ENCODE measurements around the gene ADCY5. TPM values are rescaled to one million over a fixed set of nuclear protein-coding genes. Genes with fewer than 3 reads are reported as not detected.

Gene ADCY5
- polyA plus RNA-seq, 3 donors = not detected

- peaks cover 0 to 5% (median 2%) of the 10 kb centered on the region in 7 donors for H3K9me3 Mint-ChIP-seq
- Histone ChIP-seq H3K4me1 (ENCODE audit: control insufficient read depth in 1 of 2, insufficient read depth in 2 of 2, low read length in 2 of 2) (no peaks in the 10 kb centered on the region), H3K79me2 (ENCODE audit: insufficient read depth, low read length) (no peaks in the 10 kb centered on the region), H3K4me3 (replicated peaks in 1 of 3; ENCODE audit: low read depth in 2 of 3, low read length in 3 of 3) (no peak overlapping the region), H3K4me2 (replicated peaks; ENCODE audit: extremely low read depth, low read length, poor library complexity, severe bottlenecking) (no peak overlapping the region), H4K20me1 (ENCODE audit: insufficient read depth, low read length) (no peaks in the 10 kb centered on the region), H3K27me3 (ENCODE audit: control insufficient read depth in 2 of 2, insufficient read depth in 2 of 2, low read length in 2 of 2) (no peaks in the 10 kb centered on the region), H3K9ac (ENCODE audit: insufficient read depth, low read length, poor library complexity, severe bottlenecking) (no peak overlapping the region), H3K9me3 (replicated peaks in 1 of 2; ENCODE audit: control insufficient read depth in 1 of 2, insufficient read depth in 1 of 2, low read length in 2 of 2) (no peaks in the 10 kb centered on the region), H2AFZ (ENCODE audit: insufficient read depth, low read depth, low read length, poor library complexity, severe bottlenecking) (no peak overlapping the region), H3K27ac (ENCODE audit: low read depth in 1 of 2, low read length in 2 of 2) (no peak overlapping the region), H3K36me3 (replicated peaks in 1 of 2; ENCODE audit: control insufficient read depth in 1 of 2, insufficient read depth in 2 of 2, low read length in 2 of 2) (no peaks in the 10 kb centered on the region)
- H3K27ac Mint-ChIP-seq = no peak overlapping the region
- 100% methylated on average over 1 of the region's 4 CpGs for WGBS (ENCODE audit: insufficient coverage)
- no peaks in the 10 kb centered on the region for H3K36me3 Mint-ChIP-seq
- DNase-seq = no peak
- intact Hi-C loops (cut with micrococcal nuclease) = no loop called here
- H3K4me3 Mint-ChIP-seq = no peak overlapping the region
- no peaks in the 10 kb centered on the region for H3K4me1 Mint-ChIP-seq
- TF ChIP-seq CTCF (IDR thresholded peaks at IDR 0.05) = no peak
- H3K27me3 Mint-ChIP-seq (ENCODE audit: low read depth in 3 of 3) = peaks cover 3 to 15% (median 5%) of the 10 kb centered on the region in 3 donors
These were observed 97.4 kb downstream of the ADCY5 start for GRCh38 chr3:123351501-123351900.

- H3K27ac Mint-ChIP-seq = no peak overlapping the region
These were observed 97.9 kb downstream of the ADCY5 start for GRCh38 chr3:123350971-123351370.

More at GRCh38 chr3:123350971-123351370, 97.9 kb downstream of the ADCY5 start:
- Histone ChIP-seq H3K4me1 (ENCODE audit: control insufficient read depth in 1 of 2, insufficient read depth in 2 of 2, low read length in 2 of 2) (no peaks in the 10 kb centered on the region), H2AFZ (ENCODE audit: insufficient read depth, low read depth, low read length, poor library complexity, severe bottlenecking) (no peak overlapping the region), H3K4me3 (replicated peaks in 1 of 3; ENCODE audit: low read depth in 2 of 3, low read length in 3 of 3) (no peak overlapping the region), H3K27me3 (ENCODE audit: control insufficient read depth in 2 of 2, insufficient read depth in 2 of 2, low read length in 2 of 2) (no peaks in the 10 kb centered on the region), H3K36me3 (replicated peaks in 1 of 2; ENCODE audit: control insufficient read depth in 1 of 2, insufficient read depth in 2 of 2, low read length in 2 of 2) (no peaks in the 10 kb centered on the region), H3K9ac (ENCODE audit: insufficient read depth, low read length, poor library complexity, severe bottlenecking) (no peak overlapping the region), H3K9me3 (replicated peaks in 1 of 2; ENCODE audit: control insufficient read depth in 1 of 2, insufficient read depth in 1 of 2, low read length in 2 of 2) (no peaks in the 10 kb centered on the region), H3K79me2 (ENCODE audit: insufficient read depth, low read length) (no peaks in the 10 kb centered on the region), H4K20me1 (ENCODE audit: insufficient read depth, low read length) (no peaks in the 10 kb centered on the region), H3K4me2 (replicated peaks; ENCODE audit: extremely low read depth, low read length, poor library complexity, severe bottlenecking) (no peak overlapping the region), H3K27ac (ENCODE audit: low read depth in 1 of 2, low read length in 2 of 2) (no peak overlapping the region)
- no peak for TF ChIP-seq CTCF (IDR thresholded peaks at IDR 0.05)
- H3K4me3 Mint-ChIP-seq = no peak overlapping the region
- no peaks in the 10 kb centered on the region for H3K4me1 Mint-ChIP-seq
- H3K27me3 Mint-ChIP-seq (ENCODE audit: low read depth in 3 of 3) = peaks cover 3 to 15% (median 5%) of the 10 kb centered on the region in 3 donors
- intact Hi-C loops (cut with micrococcal nuclease) = no loop called here
- no peaks in the 10 kb centered on the region for H3K36me3 Mint-ChIP-seq
- WGBS (ENCODE audit: insufficient coverage) = 82% methylated on average over 5 of the region's 6 CpGs
- DNase-seq = no peak
- H3K9me3 Mint-ChIP-seq = peaks cover 0 to 5% (median 2%) of the 10 kb centered on the region in 7 donors

All from CD14-positive monocyte (primary cell).